Left cardiac atrium (tissue), 4 donors: Measurements from ENCODE around the gene HECW1. TPM values are rescaled to one million over a fixed set of nuclear protein-coding genes. Genes with fewer than 3 reads are reported as not detected.
"Not testable (repeated sequence)": the region's sequence is repeated elsewhere in the genome, so short reads cannot be mapped to it uniquely, and the experiment has no call there.

Experiments used
- ATAC-seq, 2 donors: fragments of 200-7000 bp; cut with Tn5 transposase; one replicate each; pipeline ENCODE4 v1.9.1; 2020; ENCODE audit warnings: mild to moderate bottlenecking in 2 of 2, moderate library complexity in 2 of 2
- DNase-seq: peaks from one replicate; pipeline ENCODE4 v3.0.0-alpha.2; 2020
- intact Hi-C, 2 donors: fragments of 100-400 bp; cut with DNase I; formaldehyde crosslinking; loops; one replicate each; pipeline versions ENCODE4 v1.14.1 to v1.15.1; 2022 to 2023
- total RNA-seq, 2 donors: library from RNA; stranded (reverse); fragmentation: NEBNext Ultra II Directional; extraction: Animal tissue kit (Norgen Biotek cat#: 25700); gene quantifications; one replicate each; pipeline ENCODE4 v1.2.1, GENCODE V29; 2021
- donor health status: DM: no; HTN: yes; CAD: no.
- donor health status: DM: no; HTN: yes; CAD: no; lungs with severe emphysema.
- donor health status: DM: yes; HTN: yes; CAD: no.
- donor health status: Dilated cardiomyopathy.

Gene HECW1
- total RNA-seq, 2 donors from 2014 or later = not detected

DNA sequence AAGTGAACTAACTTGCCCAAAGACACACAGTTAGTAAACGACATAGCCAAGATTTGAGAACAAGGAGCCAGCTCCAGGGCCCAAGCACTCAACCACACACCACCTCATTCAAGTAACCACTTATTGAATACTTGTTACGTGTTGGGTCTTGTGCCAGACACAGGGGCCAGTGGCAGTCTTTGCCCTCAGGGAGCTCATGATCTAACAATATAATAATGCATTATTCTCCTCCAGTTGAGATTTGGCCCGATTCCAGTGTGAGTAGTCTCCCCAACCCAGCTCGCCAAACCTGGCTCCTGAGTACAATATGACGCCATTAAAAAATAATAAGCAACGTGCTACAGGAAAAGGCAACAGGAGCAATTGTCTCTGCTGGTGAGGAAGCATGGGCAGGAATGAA is 456.1 kb downstream of the HECW1 start:
- DNase-seq = no peak
- intact Hi-C loops = no loop called here
- no peak for ATAC-seq

DNA sequence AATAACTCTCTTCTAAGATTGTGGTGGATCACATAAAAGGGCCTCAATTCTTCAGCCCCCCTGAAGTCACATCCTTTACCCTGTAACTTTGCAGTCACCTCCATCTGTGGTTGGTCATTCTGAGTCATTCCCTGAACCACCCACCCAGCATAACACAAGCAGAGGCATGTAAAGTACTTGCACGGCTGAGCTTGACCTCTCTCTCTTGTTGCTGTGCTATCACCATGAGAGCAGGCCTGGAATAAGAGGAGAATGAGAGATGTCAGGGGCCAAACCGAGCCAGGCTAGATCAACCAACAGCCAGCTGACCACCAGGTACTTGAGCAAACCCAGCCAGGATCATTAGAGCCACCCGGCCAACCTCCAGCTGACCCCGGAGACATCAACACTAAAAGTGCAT is 457.0 kb downstream of the HECW1 start:
- intact Hi-C loops = no loop called here
- DNase-seq (no peak), ATAC-seq (no peak)

DNA sequence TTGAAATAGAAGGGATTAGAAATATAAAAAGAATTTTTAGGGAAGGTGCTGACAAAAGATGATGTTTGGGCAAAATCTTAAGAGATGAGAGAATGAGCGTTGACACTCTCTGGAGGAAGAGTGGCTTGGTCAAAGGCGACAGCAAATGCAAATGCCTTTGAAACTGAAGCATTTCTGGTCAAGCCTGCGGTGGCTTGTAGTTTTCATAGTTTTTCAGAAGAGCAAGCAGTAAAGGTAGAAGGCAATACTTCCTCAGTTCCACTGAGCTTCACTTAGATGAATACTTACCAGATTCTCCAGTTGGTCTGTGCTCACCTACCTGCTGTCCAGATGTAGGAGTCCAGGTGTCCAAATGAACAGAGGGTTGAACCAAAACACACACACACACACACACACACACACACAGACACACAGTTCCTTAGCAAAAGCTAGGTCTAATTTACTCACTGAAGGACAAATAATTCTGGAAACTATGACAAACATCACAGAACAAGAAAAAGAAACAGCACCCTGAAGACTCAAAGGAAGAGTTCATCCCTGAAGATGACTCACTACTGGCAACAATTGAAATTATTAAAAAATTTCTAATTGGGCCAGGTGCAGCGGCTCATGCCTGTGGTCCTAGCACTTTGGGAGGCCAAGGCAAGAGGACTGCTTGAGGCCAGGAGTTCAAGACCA is 458.4 kb downstream of the HECW1 start:
- intact Hi-C loops = no loop called here
- no peak for DNase-seq
- no peak for ATAC-seq

DNA sequence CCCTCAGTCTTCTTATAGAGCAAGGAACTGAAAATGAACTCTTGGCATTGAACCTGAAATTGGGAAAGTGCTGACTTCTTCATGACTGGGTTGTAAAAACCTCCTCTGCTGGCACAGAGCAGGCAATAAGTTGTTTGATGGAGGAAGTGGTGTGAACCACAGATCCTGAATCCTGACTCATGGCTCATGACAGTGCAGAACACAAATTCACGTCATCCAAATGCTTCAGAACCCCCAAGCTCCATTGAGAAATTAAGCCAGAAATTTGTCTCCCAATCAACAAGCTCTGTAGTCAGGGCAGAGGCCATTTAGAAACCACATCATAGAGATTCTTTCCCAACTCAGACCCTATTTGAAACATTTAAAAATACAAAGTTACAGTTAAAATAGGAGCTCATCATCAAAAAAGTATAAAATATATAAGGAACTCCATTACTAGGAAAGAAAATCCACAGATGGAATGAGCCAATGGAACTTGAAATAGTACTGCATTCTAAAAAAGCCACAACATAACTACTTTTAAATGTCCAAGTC is 460.1 kb downstream of the HECW1 start:
- ATAC-seq = peak; percentile 61 to 94
- intact Hi-C loops = no loop called here
- no peak for DNase-seq

DNA sequence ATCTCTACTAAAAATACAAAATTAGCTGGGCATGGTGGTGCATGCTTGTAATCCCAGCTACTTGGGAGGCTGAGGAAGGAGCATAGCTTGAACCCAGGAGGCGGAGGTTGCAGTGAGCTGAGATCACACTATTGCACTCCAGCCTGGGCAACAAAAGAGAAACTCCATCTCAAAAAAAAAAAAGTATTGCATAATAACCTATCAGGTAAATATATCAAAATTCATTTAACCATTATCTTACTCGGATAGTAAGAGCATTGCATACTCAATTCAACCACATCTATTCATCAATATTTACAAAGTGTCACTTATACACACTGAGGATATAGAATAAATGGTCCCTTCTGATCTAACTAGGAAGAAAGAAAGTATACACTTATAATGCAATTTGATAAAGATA is 461.4 kb downstream of the HECW1 start:
- DNase-seq, intact Hi-C loops, ATAC-seq: not testable (repeated sequence)

DNA sequence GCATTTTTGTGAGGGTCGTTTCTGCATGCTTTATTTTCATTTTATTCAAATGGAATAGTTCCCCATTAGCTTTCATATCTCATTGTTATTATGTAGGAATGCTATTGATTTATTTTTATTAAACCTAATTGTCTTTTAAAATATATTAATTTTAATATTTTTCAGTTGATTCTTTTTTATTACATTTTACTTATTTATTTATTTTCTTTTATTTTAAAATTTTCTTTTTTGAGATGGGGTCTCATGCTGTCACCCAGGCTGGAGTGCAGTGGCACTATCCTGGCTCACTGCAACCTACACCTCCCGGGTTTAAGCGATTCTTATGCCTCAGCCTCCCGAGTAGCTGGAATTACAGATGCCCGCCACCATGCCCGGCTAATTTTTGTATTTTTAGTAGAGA is 463.1 kb downstream of the HECW1 start:
- DNase-seq (no peak), ATAC-seq (no peak)
- intact Hi-C loops = no loop called here

- no peak for ATAC-seq
- intact Hi-C loops = no loop called here
- no peak for DNase-seq
Observed at GRCh38 chr7:43576241-43576640, 463.8 kb downstream of the HECW1 start.

DNA sequence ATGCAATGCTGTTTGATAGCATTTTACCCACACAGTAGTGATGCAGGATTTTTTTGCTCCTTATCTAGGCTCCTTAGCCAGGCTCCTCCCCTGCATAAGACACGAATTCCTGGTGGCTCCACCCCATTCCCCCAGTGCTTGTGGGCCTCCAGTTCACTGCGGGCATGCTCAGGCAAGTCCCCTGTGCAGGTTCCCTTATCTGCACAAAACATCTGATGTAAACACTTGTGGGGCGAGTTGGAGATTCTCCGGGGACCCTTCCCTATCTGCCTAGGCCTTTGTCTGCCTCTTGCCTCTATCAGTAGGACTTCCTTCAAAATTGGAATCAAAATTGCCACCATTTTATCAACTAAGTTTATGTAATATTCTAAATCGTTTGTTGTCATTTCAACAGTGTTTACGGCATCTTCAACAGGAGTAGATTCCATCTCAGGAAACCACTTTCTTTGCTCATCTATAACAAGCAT is 465.1 kb downstream of the HECW1 start:
- intact Hi-C loops = no loop called here
- ATAC-seq = no peak
- no peak for DNase-seq

GRCh38 chr7:43582503-43583423 is 470.3 kb downstream of the HECW1 start, which contains the start of gene STK17A:
Gene STK17A (plus strand): TSS chr7:43583108. CDS start chr7:43583244, 136 bp downstream.
- DNase-seq = peak; percentile 91
- peak; percentile 96 to 99 for ATAC-seq
- intact Hi-C loops = loop anchor here (1.0 to 5.0 kb wide), 6 partner anchors 116 to 255 kb away; partner anchors contain the start of gene COA1 (in 1 of the 2)

DNA sequence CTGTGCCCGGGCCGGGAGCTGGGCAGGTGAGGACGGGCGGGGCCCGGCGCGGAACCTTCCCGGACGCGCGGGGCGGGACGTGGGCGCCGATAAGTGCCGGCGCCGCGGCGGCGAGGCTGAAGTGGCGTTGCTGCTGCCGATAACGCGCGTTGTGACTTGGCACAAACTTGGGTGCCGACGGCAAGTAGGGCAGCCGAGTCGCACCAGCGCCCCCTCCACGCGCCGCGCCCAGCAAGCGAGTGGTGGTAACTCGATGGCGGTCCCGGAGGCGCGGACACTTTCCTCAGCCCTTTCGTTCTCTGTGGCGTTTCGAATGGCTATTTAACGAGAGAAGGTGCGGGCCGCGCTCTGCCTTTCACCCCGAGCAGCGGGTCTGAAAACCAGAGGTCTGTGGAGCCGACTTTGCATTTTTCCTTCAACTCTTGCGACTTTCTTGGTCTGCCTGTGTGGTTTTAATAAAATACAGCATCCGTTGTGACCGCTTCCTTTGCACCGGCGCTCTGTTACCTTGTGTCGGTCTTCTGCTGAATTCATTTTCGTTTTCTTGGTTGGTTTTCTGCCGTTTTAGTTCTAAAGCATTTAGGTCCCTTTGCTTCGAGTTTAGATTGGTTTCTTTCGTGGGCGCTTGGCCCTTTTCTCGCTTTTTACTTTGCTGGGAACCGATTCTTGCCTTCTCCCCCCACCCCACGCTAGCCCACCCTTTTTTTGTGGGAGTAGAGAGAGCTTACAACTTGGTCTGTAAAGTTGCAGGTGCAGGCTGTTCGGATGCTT is 471.2 kb downstream of the HECW1 start:
- intact Hi-C loops = loop anchor here (2.0 to 5.0 kb wide), 5 partner anchors 115 to 254 kb away; partner anchors contain the start of gene COA1 (in 1 of the 2)
- ATAC-seq (peak; percentile 60 to 61), DNase-seq (peak; percentile 86)

DNA sequence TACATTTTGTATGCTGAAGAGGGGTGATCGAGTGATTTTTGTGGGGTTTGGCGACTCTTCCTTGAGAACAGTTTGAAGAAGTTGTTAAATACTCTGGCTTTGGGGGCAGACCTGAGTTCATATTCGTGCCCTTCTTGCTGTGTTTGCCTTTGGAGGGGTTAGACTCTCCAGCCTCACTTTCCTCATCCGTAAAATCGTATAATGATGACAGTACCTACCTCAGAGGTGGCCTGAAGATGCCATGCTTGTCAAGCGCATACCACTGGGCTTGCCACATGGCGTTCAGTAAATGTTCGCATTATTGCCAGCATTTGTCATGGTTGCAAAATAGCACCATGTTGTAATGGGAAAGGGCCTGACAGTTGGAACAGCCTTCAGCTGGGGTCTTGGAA is 471.7 kb downstream of the HECW1 start:
- intact Hi-C loops = loop anchor here (5.0 kb wide), 2 partner anchors 138 to 253 kb away; no protein-coding TSS in a partner anchor
- peak; percentile 36 for DNase-seq

GRCh38 chr7:43584733-43585132 is 472.3 kb downstream of the HECW1 start:
- intact Hi-C loops = loop anchor here (5.0 kb wide), 2 partner anchors 138 to 253 kb away; no protein-coding TSS in a partner anchor
- not testable (repeated sequence) for DNase-seq, ATAC-seq

More for the DNA sequence above, 471.7 kb downstream of the HECW1 start:
- peak in 1 of 2 donors; percentile 2 for ATAC-seq

GRCh38 chr7:43585562-43585961 is 473.1 kb downstream of the HECW1 start:
- DNase-seq (no peak), ATAC-seq (no peak)
- intact Hi-C loops = no loop called here

GRCh38 chr7:43586251-43586900 is 473.9 kb downstream of the HECW1 start:
- ATAC-seq = no peak
- no peak for DNase-seq
- intact Hi-C loops = no loop called here

DNA sequence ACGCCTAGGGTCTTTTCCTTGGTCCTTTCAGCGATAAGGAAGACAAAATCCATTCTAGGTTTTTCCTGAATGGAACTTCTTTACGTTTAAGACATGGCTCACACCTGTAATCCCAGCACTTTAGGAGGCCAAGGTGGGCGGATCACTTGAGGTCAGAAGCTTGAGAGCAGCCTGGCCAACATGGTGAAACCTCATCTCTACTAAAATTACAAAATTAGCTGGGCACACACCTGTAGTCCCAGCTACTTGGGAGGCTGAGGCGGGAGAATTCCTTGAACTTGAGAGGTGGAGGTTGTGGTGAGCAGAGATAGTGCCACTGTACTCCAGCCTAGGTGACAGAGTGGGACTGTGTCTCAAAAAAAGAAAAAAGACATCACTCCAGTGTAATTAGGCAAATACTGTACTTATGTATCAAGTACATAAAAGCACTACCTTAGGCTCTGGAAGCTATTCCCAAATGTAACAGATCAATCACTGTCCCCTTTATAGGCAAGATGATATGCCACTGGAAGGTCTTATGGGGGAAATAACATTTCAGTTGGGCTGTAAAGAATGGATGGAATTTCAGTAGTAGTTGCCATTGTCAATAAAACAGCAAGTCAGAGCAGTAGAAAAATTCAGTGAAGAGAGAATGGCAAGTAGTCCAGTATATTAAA is 476.2 kb downstream of the HECW1 start:
- ATAC-seq = no peak
- intact Hi-C loops = no loop called here
- no peak for DNase-seq

- no peak for DNase-seq
- ATAC-seq = no peak
- intact Hi-C loops = no loop called here
Observed at GRCh38 chr7:43589133-43589478, 476.7 kb downstream of the HECW1 start.

GRCh38 chr7:43589728-43590127 is 477.3 kb downstream of the HECW1 start:
- no peak for ATAC-seq
- intact Hi-C loops = no loop called here

More at GRCh38 chr7:43589728-43590127, 477.3 kb downstream of the HECW1 start:
- no peak for DNase-seq
